GM12874 (cell line): ENCODE results near the gene SLC52A1.

Experiments used
- CTCF ChIP-seq: IDR thresholded peaks from 2 replicates; pipeline ENCODE4 v1.5.1; 2011; ENCODE audit warnings: low read depth, mild to moderate bottlenecking, control low read depth, low read length, moderate library complexity; ENCODE audit not compliant: insufficient read depth

The SLC52A1 gene

GRCh38 chr17:5042157-5043022 lies 7.2 kb upstream of the SLC52A1 start:
- TF ChIP-seq CTCF = no peak

DNA sequence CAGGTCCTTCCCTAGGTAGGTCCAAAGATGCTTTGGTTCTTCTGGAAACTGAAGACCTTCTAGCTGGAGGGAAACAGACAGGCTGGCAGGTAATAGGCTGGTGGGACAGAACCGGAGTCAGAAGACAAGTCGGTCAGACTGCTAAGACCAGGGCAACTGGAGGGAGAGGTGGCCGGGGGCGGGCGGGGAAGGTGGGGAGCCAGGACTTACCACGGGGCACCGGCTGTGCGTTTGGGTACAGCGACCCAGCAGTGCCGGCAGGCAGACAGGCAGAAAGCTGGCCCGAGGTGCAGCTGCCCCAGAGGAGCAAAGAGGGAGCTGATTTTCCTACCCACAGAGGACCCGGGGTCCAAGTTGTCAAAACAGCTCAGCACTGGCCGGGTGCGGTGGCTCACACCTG lies 575 bp downstream of the SLC52A1 start:
- TF ChIP-seq CTCF = no peak

DNA sequence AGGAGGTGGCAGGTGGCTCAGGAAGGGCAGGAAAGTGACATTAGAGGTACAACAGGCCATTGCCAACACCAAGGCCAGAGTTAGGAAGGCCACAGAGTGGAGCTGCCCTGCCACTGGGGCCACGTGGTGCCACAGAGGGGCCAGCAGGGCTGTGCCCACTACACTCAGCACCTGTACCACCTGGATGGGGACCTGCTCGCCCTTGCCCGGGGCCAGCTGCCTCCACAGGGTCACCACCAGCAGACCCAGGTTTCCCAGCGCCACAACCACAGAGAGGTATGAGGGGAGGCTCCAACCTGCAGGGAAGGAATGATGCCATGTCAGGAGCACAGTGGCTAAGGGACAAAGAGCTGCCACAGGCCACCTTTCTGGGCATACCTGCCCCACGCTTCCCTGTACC lies 1.2 kb downstream of the SLC52A1 start:
- no peak for TF ChIP-seq CTCF

DNA sequence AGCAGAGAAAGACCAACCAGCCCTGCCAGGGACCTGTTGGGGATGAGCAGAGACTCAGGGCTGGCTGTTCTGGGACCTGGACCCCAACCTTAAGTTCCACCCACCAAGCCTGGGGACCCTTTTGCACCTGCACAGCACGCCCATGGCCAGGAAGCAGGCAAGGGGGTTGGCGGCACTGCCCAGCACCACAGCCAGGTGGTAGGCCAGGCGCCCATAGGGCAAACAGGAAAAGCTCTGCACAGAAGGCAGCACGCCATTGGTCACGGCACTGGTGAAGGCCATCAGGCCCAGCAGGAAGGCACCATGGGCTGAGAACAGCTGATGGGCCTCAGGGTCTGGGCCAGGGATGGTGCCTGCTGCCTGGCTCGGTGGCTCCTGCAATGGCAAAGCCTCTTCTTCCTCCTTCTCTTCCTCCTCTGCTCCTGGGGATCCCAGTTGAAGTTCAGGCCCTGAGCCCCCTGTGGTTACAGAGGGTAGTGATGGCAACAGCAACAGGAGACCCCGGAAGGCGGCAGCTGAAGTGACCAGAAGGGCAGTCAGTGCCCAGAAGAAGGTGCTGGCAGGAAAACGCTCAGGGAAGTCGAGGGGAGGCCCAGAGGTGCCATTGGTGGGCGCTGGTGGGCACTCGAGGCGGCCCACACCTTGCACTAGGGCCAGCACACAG lies 1.7 kb downstream of the SLC52A1 start:
- TF ChIP-seq CTCF = 0 out of 2 replicates have a peak, but pooled peaks have one; percentile 1

DNA sequence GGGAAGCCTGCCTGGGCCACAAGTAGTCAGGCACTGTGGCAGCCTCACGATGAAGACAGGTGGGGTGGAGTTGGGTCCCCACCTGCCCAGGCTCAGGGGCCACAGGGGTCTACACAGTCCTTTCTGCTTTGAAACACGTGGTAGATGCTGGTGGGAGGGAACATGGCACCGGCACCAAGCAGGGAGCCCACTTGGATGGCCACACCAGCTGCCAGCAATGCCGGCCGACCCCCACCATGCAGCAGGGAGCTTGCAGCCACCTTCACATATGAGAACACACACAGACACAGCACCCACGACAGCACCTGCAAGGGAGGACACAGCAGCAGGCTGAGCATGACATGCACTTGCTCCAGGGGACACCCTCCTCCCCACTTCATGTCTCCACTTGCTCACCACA lies 2.4 kb downstream of the SLC52A1 start:
- TF ChIP-seq CTCF = no peak

DNA sequence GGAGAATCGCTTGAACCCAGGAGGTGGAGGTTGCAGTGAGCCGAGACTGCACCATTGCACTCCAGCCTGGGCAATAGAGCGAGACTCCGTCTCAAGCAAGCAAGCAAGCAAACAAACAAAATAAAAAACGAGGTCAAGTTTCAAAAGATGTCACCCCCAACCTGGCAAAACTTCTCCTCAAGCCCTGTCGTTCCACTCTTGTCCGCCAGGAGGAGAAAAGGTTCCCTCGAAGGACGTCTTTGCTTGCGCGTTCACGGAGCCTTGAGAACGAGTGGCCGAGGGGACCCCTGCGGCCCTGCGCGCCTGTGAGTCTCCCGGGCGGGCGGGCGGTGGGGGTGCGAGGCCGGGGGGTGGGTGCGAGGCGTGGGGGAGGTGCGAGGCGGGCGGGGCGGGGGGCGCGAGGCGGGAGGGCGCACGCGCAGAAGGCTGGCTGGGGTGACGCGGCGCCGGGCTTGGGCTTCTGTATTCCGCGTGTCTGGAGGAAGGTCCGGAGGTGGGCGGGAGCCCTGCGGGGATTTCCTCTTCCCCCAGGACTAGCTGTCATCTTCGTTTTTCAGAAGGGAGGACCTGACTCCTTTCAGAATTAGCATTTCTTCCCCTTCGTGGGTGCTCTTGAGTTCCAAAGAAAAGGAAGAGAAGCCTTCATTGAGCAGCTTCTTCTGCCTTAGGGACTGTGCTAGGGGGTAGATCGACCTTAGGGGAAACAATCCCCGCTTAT lies 3.7 kb downstream of the SLC52A1 start:
- TF ChIP-seq CTCF = peak; percentile 84

DNA sequence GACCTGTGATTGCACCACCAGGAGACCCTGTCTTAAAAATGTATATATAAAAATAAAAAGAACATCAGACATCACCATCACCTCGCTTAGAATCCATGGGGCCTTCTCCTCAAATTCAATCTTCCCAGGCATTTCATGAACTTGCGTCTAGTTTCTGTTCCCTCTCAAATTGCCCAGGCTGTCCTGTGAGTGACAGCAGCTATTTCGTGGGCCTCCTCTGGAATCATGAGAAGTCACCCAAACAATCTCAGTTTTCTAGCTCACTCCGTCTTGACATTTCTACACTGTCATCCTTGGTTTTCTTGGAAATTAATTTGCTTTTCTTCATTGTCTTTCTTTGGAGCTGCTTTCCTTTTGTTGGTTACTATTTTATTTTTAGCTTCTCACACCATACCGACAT lies 7.3 kb downstream of the SLC52A1 start:
- no peak for TF ChIP-seq CTCF
